H9 (cell line): ENCODE results near the gene CABYR. TPM values are rescaled to one million over a fixed set of nuclear protein-coding genes. Genes with fewer than 3 reads are reported as not detected.

Source experiments
- DNase-seq: peaks from one replicate; pipeline ENCODE4 v3.0.0-alpha.2; 2017
- H2AFZ ChIP-seq: one replicate; pipeline ENCODE4 v1.6.1; 2013; ENCODE audit warnings: mild to moderate bottlenecking, low read length, control low read depth, moderate library complexity
- H2AK5ac ChIP-seq: 2 replicates; pipeline ENCODE4 v1.6.1; 2013; ENCODE audit warnings: low read length, control low read depth, mixed read lengths; ENCODE audit not compliant: insufficient read length
- H2BK120ac ChIP-seq: one replicate; pipeline ENCODE4 v1.6.1; 2013; ENCODE audit warnings: low read depth, mild to moderate bottlenecking, low read length, control low read depth, inconsistent platforms; ENCODE audit not compliant: poor library complexity, severe bottlenecking
- H2BK12ac ChIP-seq: 2 replicates; pipeline ENCODE4 v1.6.1; 2013; ENCODE audit warnings: low read length, control low read depth, mixed read lengths, low read depth; ENCODE audit not compliant: insufficient read length
- H2BK15ac ChIP-seq: 2 replicates; pipeline ENCODE4 v1.6.1; 2013; ENCODE audit warnings: low read depth, low read length, control low read depth
- H2BK20ac ChIP-seq: one replicate; pipeline ENCODE4 v1.6.1; 2013; ENCODE audit warnings: low read depth, mild to moderate bottlenecking, low read length, control low read depth, inconsistent platforms; ENCODE audit not compliant: poor library complexity, severe bottlenecking
- H2BK5ac ChIP-seq: 2 replicates; pipeline ENCODE4 v1.6.1; 2013; ENCODE audit warnings: low read length, control low read depth, mixed read lengths; ENCODE audit not compliant: insufficient read length
- H3K14ac ChIP-seq: 2 replicates; pipeline ENCODE4 v1.6.1; 2013; ENCODE audit warnings: low read length, control low read depth; ENCODE audit not compliant: insufficient read depth
- H3K18ac ChIP-seq: 2 replicates; pipeline ENCODE4 v1.6.1; 2013; ENCODE audit warnings: low read depth, mild to moderate bottlenecking, mixed read lengths, low read length, control low read depth; ENCODE audit not compliant: insufficient read length
- H3K23ac ChIP-seq: 2 replicates; pipeline ENCODE4 v1.6.1; 2013; ENCODE audit warnings: low read length, control low read depth, mixed read lengths, low read depth; ENCODE audit not compliant: insufficient read length
- H3K23me2 ChIP-seq: 2 replicates; pipeline ENCODE4 v1.6.1; 2013; ENCODE audit warnings: low read depth, mild to moderate bottlenecking, mixed read lengths, low read length, control low read depth; ENCODE audit not compliant: insufficient read length, poor library complexity, severe bottlenecking
- H3K27ac ChIP-seq: 2 replicates; pipeline ENCODE4 v1.5.1; 2013; ENCODE audit warnings: low read length, control low read depth, mixed read lengths, low read depth; ENCODE audit not compliant: insufficient read length
- H3K27me3 ChIP-seq: 2 replicates; pipeline ENCODE4 v1.6.1; 2013; ENCODE audit warnings: low read length, control low read depth, inconsistent platforms; ENCODE audit not compliant: insufficient read depth
- H3K4ac ChIP-seq: 2 replicates; pipeline ENCODE4 v1.6.1; 2013; ENCODE audit warnings: low read depth, mild to moderate bottlenecking, control low read depth, inconsistent platforms, low read length, moderate library complexity
- H3K4me1 ChIP-seq: 2 replicates; pipeline ENCODE4 v1.6.1; 2013; ENCODE audit warnings: low read length, control low read depth, inconsistent platforms; ENCODE audit not compliant: insufficient read depth
- H3K4me2 ChIP-seq: 2 replicates; pipeline ENCODE4 v1.6.1; 2013; ENCODE audit warnings: low read length, control low read depth, mixed read lengths; ENCODE audit not compliant: insufficient read length, insufficient read depth
- H3K56ac ChIP-seq: 2 replicates; pipeline ENCODE4 v1.6.1; 2013; ENCODE audit warnings: low read depth, mild to moderate bottlenecking, mixed read lengths, low read length, control low read depth; ENCODE audit not compliant: insufficient read length
- H3K79me1 ChIP-seq: 2 replicates; pipeline ENCODE4 v1.6.1; 2013; ENCODE audit warnings: low read depth, mild to moderate bottlenecking, moderate library complexity, low read length, control low read depth, inconsistent platforms; ENCODE audit not compliant: insufficient read depth, poor library complexity, severe bottlenecking
- H3K79me2 ChIP-seq: 2 replicates; pipeline ENCODE4 v1.6.1; 2013; ENCODE audit warnings: low read length, control low read depth, inconsistent platforms; ENCODE audit not compliant: insufficient read depth
- H3K9ac ChIP-seq: 2 replicates; pipeline ENCODE4 v1.6.1; 2013; ENCODE audit warnings: low read length, control low read depth, mixed read lengths; ENCODE audit not compliant: insufficient read length; ENCODE audit errors: extremely low read depth
- H3K9me3 ChIP-seq: one replicate; pipeline ENCODE4 v1.6.1; 2013; ENCODE audit warnings: low read depth, low read length, inconsistent platforms; ENCODE audit not compliant: control insufficient read depth
- H3T11ph ChIP-seq: one replicate; pipeline ENCODE4 v1.6.1; 2013; ENCODE audit warnings: mild to moderate bottlenecking, low read length, control low read depth, inconsistent platforms
- H4K20me1 ChIP-seq: one replicate; pipeline ENCODE4 v1.6.1; 2013; ENCODE audit not compliant: control insufficient read depth, insufficient read length, insufficient read depth
- H4K5ac ChIP-seq: 2 replicates; pipeline ENCODE4 v1.6.1; 2013; ENCODE audit warnings: low read depth, mild to moderate bottlenecking, mixed read lengths, low read length, control low read depth; ENCODE audit not compliant: insufficient read length
- H4K8ac ChIP-seq: replicated peaks from 2 replicates; pipeline ENCODE4 v1.6.1; 2013; ENCODE audit warnings: low read length, control low read depth, mixed read lengths, low read depth; ENCODE audit not compliant: insufficient read length
- H4K91ac ChIP-seq: 2 replicates; pipeline ENCODE4 v1.6.1; 2013; ENCODE audit warnings: low read depth, mild to moderate bottlenecking, moderate library complexity, mixed read lengths, low read length, control low read depth; ENCODE audit not compliant: insufficient read length
- H3K27ac Mint-ChIP-seq, 3 experiments: 2 replicates in 2 of 3; 3 replicates in 1 of 3; pipeline ENCODE4 v1.8.0; 2020 to 2021; ENCODE audit warnings: mixed read lengths in 3 of 3, mild to moderate bottlenecking in 1 of 3, moderate library complexity in 1 of 3
- H3K27me3 Mint-ChIP-seq: 2 replicates; pipeline ENCODE4 v1.8.0; 2021; ENCODE audit warnings: low read depth, mild to moderate bottlenecking, moderate library complexity, mixed read lengths
- H3K36me3 Mint-ChIP-seq, 3 experiments: 2 replicates in 2 of 3; 3 replicates in 1 of 3; pipeline ENCODE4 v1.8.0; 2020 to 2021; ENCODE audit warnings: low read depth in 3 of 3, mixed read lengths in 3 of 3; ENCODE audit not compliant: insufficient read depth in 1 of 3
- H3K4me1 Mint-ChIP-seq, 2 experiments: 2 replicates each; pipeline ENCODE4 v1.8.0; 2020; ENCODE audit warnings: mixed read lengths in 2 of 2
- H3K4me3 Mint-ChIP-seq, 2 experiments: 2 replicates in 1 of 2; 3 replicates in 1 of 2; pipeline ENCODE4 v1.8.0; 2020 to 2021; ENCODE audit warnings: mild to moderate bottlenecking in 2 of 2, mixed read lengths in 2 of 2, moderate library complexity in 1 of 2
- H3K9me3 Mint-ChIP-seq, 2 experiments: 2 replicates in 1 of 2; 3 replicates in 1 of 2; pipeline ENCODE4 v1.8.0; 2020; ENCODE audit warnings: mild to moderate bottlenecking in 2 of 2, mixed read lengths in 2 of 2, moderate library complexity in 1 of 2
- WGBS: extraction: QIAGEN DNeasy Blood & Tissue Kit; methylation state at CpG from one replicate; pipeline ENCODE4 v1.1.7; 2013; ENCODE audit warnings: missing lambda C conversion rate, low lambda C conversion rate, mixed read lengths; ENCODE audit not compliant: insufficient read length; ENCODE audit errors: extremely low coverage; 5-methylcytosine and 5-hydroxymethylcytosine counted together
- total RNA-seq: library from RNA; stranded (reverse); gene quantifications from 2 replicates; pipeline ENCODE4 v1.2.1, GENCODE V29; 2021
- TF ChIP-seq, protein P1 (sequence below): fragments of 200-600 bp; sonication (generic); conservative IDR thresholded peaks from 3 replicates; pipeline ENCODE4 v1.8.0; 2021; ENCODE audit warnings: antibody characterized with exemption, mild to moderate bottlenecking

Gene CABYR
- total RNA-seq, 1 experiment from 2014 or later, result 13.6 TPM

- no peak overlapping the region for H4K5ac ChIP-seq
- H2BK20ac ChIP-seq, result no peak overlapping the region
- H2AFZ ChIP-seq, result no peak overlapping the region
- no peak overlapping the region for H3T11ph ChIP-seq
- no peaks in the 10 kb centered on the region for H3K9me3 ChIP-seq
- DNase-seq, result no peak
- H4K8ac ChIP-seq, result no peak overlapping the region
- no peak overlapping the region for H3K14ac ChIP-seq
- H2AK5ac ChIP-seq, result no peak overlapping the region
- no peaks in the 10 kb centered on the region for H3K79me1 ChIP-seq
- no peak overlapping the region for H2BK15ac ChIP-seq
- H4K91ac ChIP-seq, result no peak overlapping the region
- H2BK12ac ChIP-seq, result no peak overlapping the region
- no peak overlapping the region for H3K18ac ChIP-seq
- TF ChIP-seq, protein P1, sequence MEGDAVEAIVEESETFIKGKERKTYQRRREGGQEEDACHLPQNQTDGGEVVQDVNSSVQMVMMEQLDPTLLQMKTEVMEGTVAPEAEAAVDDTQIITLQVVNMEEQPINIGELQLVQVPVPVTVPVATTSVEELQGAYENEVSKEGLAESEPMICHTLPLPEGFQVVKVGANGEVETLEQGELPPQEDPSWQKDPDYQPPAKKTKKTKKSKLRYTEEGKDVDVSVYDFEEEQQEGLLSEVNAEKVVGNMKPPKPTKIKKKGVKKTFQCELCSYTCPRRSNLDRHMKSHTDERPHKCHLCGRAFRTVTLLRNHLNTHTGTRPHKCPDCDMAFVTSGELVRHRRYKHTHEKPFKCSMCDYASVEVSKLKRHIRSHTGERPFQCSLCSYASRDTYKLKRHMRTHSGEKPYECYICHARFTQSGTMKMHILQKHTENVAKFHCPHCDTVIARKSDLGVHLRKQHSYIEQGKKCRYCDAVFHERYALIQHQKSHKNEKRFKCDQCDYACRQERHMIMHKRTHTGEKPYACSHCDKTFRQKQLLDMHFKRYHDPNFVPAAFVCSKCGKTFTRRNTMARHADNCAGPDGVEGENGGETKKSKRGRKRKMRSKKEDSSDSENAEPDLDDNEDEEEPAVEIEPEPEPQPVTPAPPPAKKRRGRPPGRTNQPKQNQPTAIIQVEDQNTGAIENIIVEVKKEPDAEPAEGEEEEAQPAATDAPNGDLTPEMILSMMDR, result no peak
- H2BK5ac ChIP-seq, result no peak overlapping the region
- WGBS, result no CpG with 5 or more reads among the region's 13 CpGs
- H3K56ac ChIP-seq, result no peak overlapping the region
- H3K79me2 ChIP-seq, result 0 out of 2 replicates have a peak, but pooled peaks cover 2% of the 10 kb centered on the region
- no peak overlapping the region for H3K4ac ChIP-seq
- no peaks in the 10 kb centered on the region for H3K9me3 Mint-ChIP-seq
- no peaks in the 10 kb centered on the region for H3K23me2 ChIP-seq
- no peak overlapping the region for H3K23ac ChIP-seq
- peaks cover 3 to 4% (median 3%) of the 10 kb centered on the region in 3 experiments; a peak in 4 of 7 replicates for H3K36me3 Mint-ChIP-seq
- no peak overlapping the region for H3K9ac ChIP-seq
- no peak overlapping the region for H3K4me3 Mint-ChIP-seq
- H3K27me3 ChIP-seq, result no peaks in the 10 kb centered on the region
- H2BK120ac ChIP-seq, result no peak overlapping the region
- H3K4me2 ChIP-seq, result no peak overlapping the region
- H3K27ac ChIP-seq, result no peak overlapping the region
- no peaks in the 10 kb centered on the region for H4K20me1 ChIP-seq
- no peaks in the 10 kb centered on the region for H3K4me1 ChIP-seq
- H3K27ac Mint-ChIP-seq, result no peak overlapping the region
- H3K4me1 Mint-ChIP-seq, result no peaks in the 10 kb centered on the region
- H3K27me3 Mint-ChIP-seq, result no peaks in the 10 kb centered on the region
These were observed 48.0 kb upstream of the CABYR start for GRCh38 chr18:24090876-24091275.
